Stimulated activated CD4-positive, alpha-beta T cell treated with anti-CD3 and anti-CD28 coated beads, Interleukin-15, amount 100 ng/mL, for 48 hours (primary cell): ENCODE measurements around the gene IFNA2.
"Not testable (repeated sequence)": the region's sequence is repeated elsewhere in the genome, so short reads cannot be mapped to it uniquely, and the experiment has no call there.

ENCODE experiments used
- DNase-seq, 2 donors: peaks; one replicate each; pipeline ENCODE4 v3.0.0-alpha.2; 2020; ENCODE audit warnings: low read depth in 2 of 2

The IFNA2 gene

GRCh38 chr9:21381448-21382339 lies 3.5 kb downstream of the IFNA2 start:
- DNase-seq, result no peak

GRCh38 chr9:21371467-21371866 lies 13.7 kb downstream of the IFNA2 start:
- DNase-seq, result not testable (repeated sequence)

- no peak for DNase-seq
These were observed 17.2 kb downstream of the IFNA2 start, which contains the start of gene IFNA13 for GRCh38 chr9:21367957-21368356. Gene IFNA13 (minus strand): TSS chr9:21368057. CDS start chr9:21368010, 47 bp downstream.

- DNase-seq, result not testable (repeated sequence)
These were observed 18.0 kb downstream of the IFNA2 start for GRCh38 chr9:21367169-21367568.

GRCh38 chr9:21362287-21362686 lies 22.9 kb downstream of the IFNA2 start:
- no peak for DNase-seq

GRCh38 chr9:21357479-21358460 lies 27.4 kb downstream of the IFNA2 start:
- DNase-seq, result no peak

GRCh38 chr9:21350787-21351186 lies 34.4 kb downstream of the IFNA2 start, which contains the start of gene IFNA6:
Gene IFNA6 (minus strand): TSS chr9:21350887. CDS start chr9:21350887, 0 bp downstream.
- no peak for DNase-seq

GRCh38 chr9:21348430-21348970 lies 36.7 kb downstream of the IFNA2 start:
- no peak for DNase-seq

GRCh38 chr9:21340735-21341134 lies 44.5 kb downstream of the IFNA2 start:
- no peak for DNase-seq

GRCh38 chr9:21336457-21336856 lies 48.7 kb downstream of the IFNA2 start:
- DNase-seq, result no peak

GRCh38 chr9:21334701-21335632 lies 50.2 kb downstream of the IFNA2 start, which contains the start of gene KLHL9:
Gene KLHL9 (minus strand): TSS chr9:21335404. CDS start chr9:21334859, 545 bp downstream.
- DNase-seq, result peak; percentile 76 to 82
